ACC112 (cell line): Measurements from ENCODE around the gene MAP2K4.
A peak's percentile ranks its signal among the peaks of the same experiment; 100 is the strongest.

Source experiments
- H2AFZ ChIP-seq: fragments of 200-600 bp; sonication (generic); one replicate; pipeline ENCODE4 v1.6.0; 2017; ENCODE audit warnings: antibody characterized with exemption, low read length; ENCODE audit not compliant: unreplicated experiment
- H3K27ac ChIP-seq: fragments of 200-600 bp; sonication (generic); 2 replicates; pipeline ENCODE4 v1.5.1; 2014; ENCODE audit warnings: low read depth, mild to moderate bottlenecking, antibody characterized with exemption, low read length, moderate library complexity
- H3K27me3 ChIP-seq: fragments of 200-600 bp; sonication (generic); 2 replicates; pipeline ENCODE4 v1.6.1; 2014; ENCODE audit warnings: mild to moderate bottlenecking, antibody characterized with exemption, low read length, moderate library complexity, mixed read lengths; ENCODE audit not compliant: insufficient read depth
- H3K36me3 ChIP-seq: fragments of 200-600 bp; sonication (generic); 2 replicates; pipeline ENCODE4 v1.6.1; 2016; ENCODE audit warnings: mild to moderate bottlenecking, antibody characterized with exemption, low read length, moderate library complexity, mixed read lengths; ENCODE audit not compliant: insufficient read depth
- H3K4me1 ChIP-seq: fragments of 200-600 bp; sonication (generic); one replicate; pipeline ENCODE4 v1.6.1; 2016; ENCODE audit warnings: low read length, mixed read lengths; ENCODE audit not compliant: insufficient read depth, unreplicated experiment, control insufficient read depth
- H3K4me3 ChIP-seq: fragments of 200-600 bp; sonication (generic); 2 replicates; pipeline ENCODE4 v1.5.1; 2014; ENCODE audit warnings: mild to moderate bottlenecking, low read depth, low read length
- H3K79me2 ChIP-seq: fragments of 200-600 bp; sonication (generic); one replicate; pipeline ENCODE4 v1.6.0; 2016; ENCODE audit warnings: low read length; ENCODE audit not compliant: control insufficient read depth, unreplicated experiment, insufficient read depth

Gene MAP2K4

GRCh38 chr17:12085076-12085949 lies 64.6 kb downstream of the MAP2K4 start:
- Histone ChIP-seq H3K4me1 (peaks cover 14% of the 10 kb centered on the region), H3K79me2 (peaks cover 19% of the 10 kb centered on the region), H3K36me3 (no peaks in the 10 kb centered on the region), H3K27ac (no peak overlapping the region), H3K4me3 (no peak overlapping the region), H3K27me3 (no peaks in the 10 kb centered on the region), H2AFZ (no peak overlapping the region)

DNA sequence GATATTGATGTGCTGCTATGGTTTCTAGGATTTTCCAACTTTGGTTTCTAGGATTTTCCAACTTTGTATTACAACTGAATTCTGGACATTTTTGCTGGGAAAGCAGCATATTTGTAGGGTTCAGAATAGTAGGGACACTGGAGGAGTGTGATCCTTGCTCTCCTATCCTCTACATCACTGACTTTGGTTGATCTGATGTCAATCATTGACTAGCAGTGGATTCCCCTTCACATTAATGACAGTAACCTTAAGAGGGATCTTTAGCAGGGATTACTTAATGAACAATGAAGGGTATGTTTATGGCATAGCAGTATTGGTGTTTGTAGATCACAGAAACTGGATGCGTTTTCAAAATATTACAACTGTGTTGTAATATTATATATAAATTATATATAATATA lies 67.4 kb downstream of the MAP2K4 start:
- Histone ChIP-seq H3K4me3 (no peak overlapping the region), H3K79me2 (peaks cover 27% of the 10 kb centered on the region), H3K4me1 (peaks cover 18% of the 10 kb centered on the region), H3K36me3 (peaks cover 4% of the 10 kb centered on the region; the same call in 1 of the 2 replicates), H3K27ac (no peak overlapping the region), H2AFZ (no peak overlapping the region), H3K27me3 (no peaks in the 10 kb centered on the region)

- peaks cover 18% of the 10 kb centered on the region for H3K4me1 ChIP-seq
These were observed 69.2 kb downstream of the MAP2K4 start for GRCh38 chr17:12089809-12090384.

GRCh38 chr17:12094336-12094735 lies 73.7 kb downstream of the MAP2K4 start:
- H3K36me3 ChIP-seq: peaks cover 12% of the 10 kb centered on the region; the same call in 1 of the 2 replicates

More at GRCh38 chr17:12089809-12090384, 69.2 kb downstream of the MAP2K4 start:
- H2AFZ ChIP-seq: no peak overlapping the region
- peaks cover 34% of the 10 kb centered on the region for H3K79me2 ChIP-seq
- no peaks in the 10 kb centered on the region for H3K27me3 ChIP-seq
- peak overlapping the region; percentile 50 for H3K4me3 ChIP-seq
- H3K36me3 ChIP-seq: peaks cover 4% of the 10 kb centered on the region; the same call in 1 of the 2 replicates
- H3K27ac ChIP-seq: peak overlapping the region; percentile 35

DNA sequence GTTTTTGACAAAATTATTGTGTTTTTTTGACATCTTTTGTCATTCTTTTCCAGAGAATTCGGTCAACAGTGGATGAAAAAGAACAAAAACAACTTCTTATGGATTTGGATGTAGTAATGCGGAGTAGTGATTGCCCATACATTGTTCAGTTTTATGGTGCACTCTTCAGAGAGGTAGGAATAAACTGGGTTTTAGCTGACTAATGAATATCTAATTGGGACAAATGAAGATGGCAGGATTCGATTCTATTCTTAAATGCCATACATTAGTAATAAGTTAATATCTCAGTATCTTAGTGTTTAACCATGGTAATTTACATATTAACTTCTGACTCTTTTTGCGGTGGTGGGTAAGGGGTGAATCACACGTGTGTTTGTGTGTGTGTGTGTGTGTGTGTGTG lies 74.8 kb downstream of the MAP2K4 start:
- no peak overlapping the region for H3K4me3 ChIP-seq
- no peak overlapping the region for H3K27ac ChIP-seq
- H3K4me1 ChIP-seq: peaks cover 2% of the 10 kb centered on the region
- no peak overlapping the region for H2AFZ ChIP-seq
- H3K27me3 ChIP-seq: no peaks in the 10 kb centered on the region
- peaks cover 16% of the 10 kb centered on the region; the same call in 1 of the 2 replicates for H3K36me3 ChIP-seq
- H3K79me2 ChIP-seq: peaks cover 15% of the 10 kb centered on the region

More at GRCh38 chr17:12094336-12094735, 73.7 kb downstream of the MAP2K4 start:
- Histone ChIP-seq H3K27ac (no peak overlapping the region), H3K4me3 (no peak overlapping the region), H2AFZ (no peak overlapping the region), H3K4me1 (peaks cover 14% of the 10 kb centered on the region), H3K79me2 (peaks cover 22% of the 10 kb centered on the region), H3K27me3 (no peaks in the 10 kb centered on the region)

GRCh38 chr17:12097326-12097725 lies 76.6 kb downstream of the MAP2K4 start:
- Histone ChIP-seq H3K4me3 (no peak overlapping the region), H3K36me3 (peaks cover 14% of the 10 kb centered on the region; the same call in 1 of the 2 replicates), H2AFZ (no peak overlapping the region), H3K27ac (no peak overlapping the region), H3K4me1 (no peaks in the 10 kb centered on the region), H3K79me2 (peaks cover 9% of the 10 kb centered on the region), H3K27me3 (no peaks in the 10 kb centered on the region)

- Histone ChIP-seq H3K27ac (no peak overlapping the region), H3K36me3 (peaks cover 14% of the 10 kb centered on the region; the same call in 1 of the 2 replicates)
These were observed 77.9 kb downstream of the MAP2K4 start for GRCh38 chr17:12098568-12098967.

DNA sequence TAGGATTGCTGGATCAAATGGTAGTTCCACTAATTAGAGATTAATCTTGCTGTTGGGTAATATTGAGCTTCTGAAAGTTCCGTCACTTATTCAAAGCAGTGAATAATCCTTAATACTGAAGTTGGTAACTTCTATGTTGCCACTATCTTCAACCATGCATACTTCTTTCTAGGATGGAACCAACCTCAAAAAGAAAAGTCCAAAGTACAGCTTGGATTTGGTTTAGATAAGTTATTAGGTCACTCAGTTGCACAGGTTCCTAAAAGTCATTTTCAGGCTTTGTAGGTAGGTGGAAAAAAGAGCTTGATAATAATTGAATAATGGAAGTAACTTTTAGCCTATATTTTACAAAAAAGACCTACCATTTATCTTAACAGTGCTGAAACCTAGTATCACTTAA lies 78.7 kb downstream of the MAP2K4 start:
- no peak overlapping the region for H2AFZ ChIP-seq
- peaks cover 6% of the 10 kb centered on the region for H3K79me2 ChIP-seq
- peaks cover 14% of the 10 kb centered on the region; the same call in 1 of the 2 replicates for H3K36me3 ChIP-seq
- no peak overlapping the region for H3K4me3 ChIP-seq
- no peaks in the 10 kb centered on the region for H3K27me3 ChIP-seq
- peaks cover under 1% of the 10 kb centered on the region for H3K4me1 ChIP-seq
- H3K27ac ChIP-seq: no peak overlapping the region

More at GRCh38 chr17:12098568-12098967, 77.9 kb downstream of the MAP2K4 start:
- Histone ChIP-seq H3K79me2 (peaks cover 6% of the 10 kb centered on the region), H2AFZ (no peak overlapping the region), H3K27me3 (no peaks in the 10 kb centered on the region), H3K4me3 (no peak overlapping the region), H3K4me1 (no peaks in the 10 kb centered on the region)

DNA sequence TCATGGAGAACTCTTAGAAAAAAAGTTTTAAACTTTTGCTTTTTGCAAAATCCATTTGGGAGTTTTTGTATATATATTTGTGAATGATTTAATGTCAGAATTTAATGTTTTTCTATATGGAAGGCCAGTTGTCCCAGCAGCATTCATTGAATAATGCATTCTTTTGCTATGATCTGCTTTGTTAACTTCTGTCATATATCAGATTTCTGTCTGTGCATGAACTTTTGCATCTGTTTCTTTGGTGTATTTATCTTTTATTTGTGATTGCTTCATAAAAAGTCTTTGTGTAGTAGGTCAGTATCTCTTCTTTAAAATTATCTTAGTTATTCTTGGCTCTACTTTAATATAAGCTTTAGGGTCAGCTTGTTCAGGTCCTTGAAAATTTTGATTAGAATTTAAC lies 84.2 kb downstream of the MAP2K4 start:
- Histone ChIP-seq H3K79me2 (peaks cover 3% of the 10 kb centered on the region), H3K27me3 (no peaks in the 10 kb centered on the region), H3K36me3 (0 out of 2 replicates have a peak, but pooled peaks cover 6% of the 10 kb centered on the region), H3K4me1 (peaks cover 37% of the 10 kb centered on the region), H2AFZ (no peak overlapping the region), H3K4me3 (no peak overlapping the region), H3K27ac (no peak overlapping the region)

DNA sequence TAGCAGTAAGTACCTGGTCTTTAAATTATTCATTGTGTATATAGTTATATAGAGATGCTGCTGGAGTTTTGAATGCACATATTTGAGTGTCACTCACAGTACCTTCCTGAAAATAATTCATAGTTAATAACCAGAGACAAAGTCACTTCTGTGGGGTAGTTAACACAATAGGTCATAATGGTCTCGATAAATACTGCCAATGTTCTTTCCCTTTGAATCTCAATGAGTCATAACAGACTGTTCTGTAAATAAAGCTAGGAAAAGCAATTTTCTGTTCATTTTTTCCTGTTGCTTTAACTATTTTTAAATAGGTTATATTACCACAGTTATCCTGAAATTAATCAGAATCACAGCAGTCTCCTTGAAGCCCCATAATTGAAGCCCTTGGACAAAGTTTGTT lies 87.2 kb downstream of the MAP2K4 start:
- Histone ChIP-seq H3K79me2 (peaks cover 3% of the 10 kb centered on the region), H3K4me3 (peak overlapping the region; percentile 15; the same call in 1 of the 2 replicates), H3K4me1 (peaks cover 37% of the 10 kb centered on the region), H3K27me3 (no peaks in the 10 kb centered on the region), H3K27ac (peak overlapping the region; percentile 30; the same call in 1 of the 2 replicates), H2AFZ (no peak overlapping the region), H3K36me3 (peaks cover 5% of the 10 kb centered on the region; the same call in 1 of the 2 replicates)
